GM12864 (cell line): ENCODE results near the gene SYNGR4.

Experiments
- DNase-seq: peaks from one replicate; pipeline ENCODE4 v3.0.0-alpha.2; 2011; ENCODE audit warnings: low read depth
- H3K4me3 ChIP-seq: 2 replicates; pipeline ENCODE4 v1.5.1; 2011; ENCODE audit warnings: mild to moderate bottlenecking, low read depth, low read length, control low read depth
- TF ChIP-seq, protein P1 (sequence below): IDR thresholded peaks from 2 replicates; pipeline ENCODE4 v1.5.1; 2011; ENCODE audit warnings: low read depth, mild to moderate bottlenecking, moderate library complexity, low read length, control low read depth, inconsistent platforms; ENCODE audit errors: missing control alignments

SYNGR4 gene

DNA sequence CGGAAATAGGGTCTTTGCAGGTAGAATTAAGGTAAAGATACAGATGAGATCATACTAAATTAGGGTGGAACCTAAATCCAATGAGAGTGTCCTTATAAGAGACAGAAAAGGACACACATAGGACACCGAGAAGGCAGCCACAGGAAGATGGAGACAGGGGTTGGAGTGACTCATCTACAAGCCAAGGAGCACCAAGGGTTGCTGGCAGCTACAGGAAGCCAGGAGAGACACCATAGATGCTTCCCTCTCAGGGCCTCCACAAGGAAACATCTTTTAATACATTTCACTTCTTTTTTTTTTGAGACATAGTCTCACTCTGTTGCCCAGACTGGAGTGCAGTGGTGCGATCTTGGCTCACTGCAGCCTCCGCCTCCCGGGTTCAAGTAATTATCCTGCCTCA lies 10.5 kb upstream of the SYNGR4 start:
- DNase-seq = no peak

DNA sequence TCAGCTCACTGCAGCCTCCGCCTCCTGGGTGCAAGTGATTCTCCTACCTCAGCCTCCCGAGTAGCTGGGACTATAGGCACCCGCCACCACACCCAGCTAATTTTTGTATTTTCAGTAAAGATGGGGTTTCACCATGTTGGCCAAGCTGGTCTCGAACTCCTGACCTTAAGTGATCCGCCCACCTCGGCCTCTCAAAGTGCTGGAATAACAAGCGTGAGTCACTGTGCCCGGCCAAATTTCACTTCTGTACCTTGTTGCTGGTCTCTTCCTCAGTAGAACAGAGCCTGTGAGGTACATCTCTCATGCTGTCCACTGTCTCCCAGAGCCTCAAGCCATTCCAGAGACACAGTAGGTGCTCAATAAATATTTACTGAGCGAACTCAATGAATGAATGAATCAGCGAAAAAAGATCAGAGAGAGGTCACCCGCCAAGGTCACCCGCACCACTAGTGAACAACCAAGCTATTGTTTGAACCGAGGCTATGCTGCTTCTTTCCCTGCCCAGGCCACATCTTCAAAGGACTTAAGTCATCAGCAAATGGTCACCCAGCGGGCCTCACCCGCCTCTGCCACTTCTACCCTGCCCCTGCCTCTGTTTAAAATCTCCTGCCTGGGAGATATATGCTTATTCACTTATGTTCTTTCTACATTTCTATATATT lies 9.7 kb upstream of the SYNGR4 start:
- H3K4me3 ChIP-seq = no peak overlapping the region
- TF ChIP-seq, protein P1, sequence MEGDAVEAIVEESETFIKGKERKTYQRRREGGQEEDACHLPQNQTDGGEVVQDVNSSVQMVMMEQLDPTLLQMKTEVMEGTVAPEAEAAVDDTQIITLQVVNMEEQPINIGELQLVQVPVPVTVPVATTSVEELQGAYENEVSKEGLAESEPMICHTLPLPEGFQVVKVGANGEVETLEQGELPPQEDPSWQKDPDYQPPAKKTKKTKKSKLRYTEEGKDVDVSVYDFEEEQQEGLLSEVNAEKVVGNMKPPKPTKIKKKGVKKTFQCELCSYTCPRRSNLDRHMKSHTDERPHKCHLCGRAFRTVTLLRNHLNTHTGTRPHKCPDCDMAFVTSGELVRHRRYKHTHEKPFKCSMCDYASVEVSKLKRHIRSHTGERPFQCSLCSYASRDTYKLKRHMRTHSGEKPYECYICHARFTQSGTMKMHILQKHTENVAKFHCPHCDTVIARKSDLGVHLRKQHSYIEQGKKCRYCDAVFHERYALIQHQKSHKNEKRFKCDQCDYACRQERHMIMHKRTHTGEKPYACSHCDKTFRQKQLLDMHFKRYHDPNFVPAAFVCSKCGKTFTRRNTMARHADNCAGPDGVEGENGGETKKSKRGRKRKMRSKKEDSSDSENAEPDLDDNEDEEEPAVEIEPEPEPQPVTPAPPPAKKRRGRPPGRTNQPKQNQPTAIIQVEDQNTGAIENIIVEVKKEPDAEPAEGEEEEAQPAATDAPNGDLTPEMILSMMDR = no peak
- DNase-seq = no peak

More for the DNA sequence above, 10.5 kb upstream of the SYNGR4 start:
- no peak overlapping the region for H3K4me3 ChIP-seq
- TF ChIP-seq, protein P1 = no peak

DNA sequence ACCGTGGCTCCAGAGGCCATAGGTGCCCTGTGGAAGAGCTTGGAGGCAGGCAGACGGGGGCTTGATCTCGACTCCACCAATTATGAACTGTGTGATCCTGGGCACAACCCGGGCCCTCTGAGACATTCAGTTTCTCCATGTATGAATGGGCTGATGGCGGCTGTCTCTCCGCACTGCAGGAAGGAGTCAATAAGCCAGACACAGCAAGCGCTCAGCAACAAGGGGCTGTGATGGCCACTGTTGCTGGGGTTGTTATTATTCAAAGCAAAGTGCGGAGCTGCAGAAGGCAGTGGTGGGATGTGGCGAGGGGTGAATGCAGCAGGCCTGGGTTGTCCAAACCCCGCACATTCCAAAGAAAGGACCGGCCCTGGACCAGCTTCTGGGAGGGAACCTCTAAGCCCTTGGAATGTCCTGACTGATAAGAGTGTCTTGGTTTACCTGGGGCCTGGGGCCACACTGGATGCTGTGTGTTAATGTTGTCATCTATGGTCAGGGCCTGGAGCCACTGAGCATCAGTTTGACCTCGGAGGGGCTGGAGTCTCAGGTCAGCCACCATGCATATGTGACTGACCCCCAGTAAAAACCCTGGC lies 8.7 kb upstream of the SYNGR4 start:
- H3K4me3 ChIP-seq = no peak overlapping the region
- no peak for DNase-seq
- TF ChIP-seq, protein P1 = no peak

- no peak for DNase-seq
- no peak overlapping the region for H3K4me3 ChIP-seq
- TF ChIP-seq, protein P1 = no peak
These were observed 5.0 kb upstream of the SYNGR4 start for GRCh38 chr19:48359123-48359522.

GRCh38 chr19:48361912-48362311 lies 2.3 kb upstream of the SYNGR4 start:
- no peak for DNase-seq
- TF ChIP-seq, protein P1 = no peak
- H3K4me3 ChIP-seq = no peak overlapping the region

- H3K4me3 ChIP-seq = peak overlapping the region; percentile 62
- peak; percentile 78 for DNase-seq
- TF ChIP-seq, protein P1 = peak; percentile 16
These were observed 1.3 kb upstream of the SYNGR4 start for GRCh38 chr19:48362716-48363499.
